NCI-H774 (cell line): ENCODE data around the gene MXRA7.
"Not testable (repeated sequence)": the region's sequence is repeated elsewhere in the genome, so short reads cannot be mapped to it uniquely, and the experiment has no call there.

Source experiments
- DNase-seq: peaks from one replicate; lab custom pipeline; 2025; lab: John Stamatoyannopoulos, UW

Gene MXRA7

GRCh38 chr17:76716146-76716838, 5.5 kb upstream of the MXRA7 start:
- no peak for DNase-seq

DNA sequence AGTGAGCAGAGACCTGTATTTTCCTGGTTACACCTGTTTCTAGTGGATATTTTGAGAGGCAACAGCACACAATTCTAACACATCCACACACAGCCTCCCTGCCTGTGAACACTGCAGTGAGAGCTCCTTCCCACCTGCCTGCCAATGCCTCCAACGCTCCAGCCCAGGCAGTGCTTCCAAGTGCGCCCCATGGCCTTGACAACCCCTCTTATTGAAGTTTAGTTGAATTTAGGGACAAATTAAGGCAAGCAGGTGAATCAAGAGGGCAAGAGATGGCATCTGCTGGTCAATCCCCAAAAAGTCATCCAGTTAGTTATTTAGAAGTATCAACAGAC, 4.7 kb upstream of the MXRA7 start:
- no peak for DNase-seq

DNA sequence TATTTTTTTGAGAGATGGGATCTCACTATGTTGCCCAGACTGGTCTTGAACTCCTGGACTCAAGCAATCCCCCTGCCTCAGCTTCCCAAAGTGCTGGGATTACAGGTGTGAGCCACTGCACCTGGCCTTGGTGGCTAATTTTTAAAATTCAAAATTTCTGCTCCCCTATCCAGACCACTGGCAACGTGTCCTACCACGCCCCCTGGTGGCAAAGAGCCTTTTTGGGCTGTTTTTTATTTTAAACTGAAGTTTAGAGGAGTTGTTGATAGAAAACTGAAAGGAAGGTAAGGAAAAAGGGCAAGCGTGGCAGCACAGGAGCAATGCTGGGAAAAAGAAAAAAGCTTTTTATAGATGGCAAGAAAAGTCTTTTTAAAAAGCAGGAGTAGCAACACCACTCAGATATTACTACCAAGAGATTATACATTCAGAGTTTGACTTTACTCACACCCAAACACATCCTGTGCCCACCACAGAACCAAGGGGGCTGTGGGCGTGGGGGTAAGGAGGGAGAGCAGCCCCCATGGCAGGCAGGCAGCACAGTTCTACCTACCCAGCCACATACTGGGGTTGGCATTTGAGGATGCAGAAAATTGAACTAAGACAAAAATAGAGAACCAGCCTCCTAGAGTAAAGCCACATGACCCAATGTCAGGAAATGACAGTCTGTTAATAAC, 4.2 kb upstream of the MXRA7 start:
- DNase-seq, result no peak

DNA sequence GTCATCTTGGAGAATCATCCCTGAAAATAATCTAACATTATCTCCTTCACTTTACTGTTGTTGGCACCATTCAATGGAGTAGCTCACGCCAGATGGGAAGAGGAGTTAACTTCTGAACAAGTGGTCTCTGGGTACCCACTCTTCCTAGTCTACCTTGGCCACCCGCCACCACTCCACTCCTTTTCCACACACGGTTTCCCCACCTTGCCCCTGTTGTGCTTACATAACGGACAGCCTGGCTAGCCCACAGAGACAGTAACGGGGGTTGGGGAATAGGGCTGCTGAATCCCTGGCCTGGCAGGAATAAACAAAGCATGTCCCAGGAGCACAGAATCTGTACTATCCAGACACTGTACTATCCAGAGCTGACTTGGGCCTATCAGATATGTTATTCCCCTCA, 3.6 kb upstream of the MXRA7 start:
- no peak for DNase-seq

DNA sequence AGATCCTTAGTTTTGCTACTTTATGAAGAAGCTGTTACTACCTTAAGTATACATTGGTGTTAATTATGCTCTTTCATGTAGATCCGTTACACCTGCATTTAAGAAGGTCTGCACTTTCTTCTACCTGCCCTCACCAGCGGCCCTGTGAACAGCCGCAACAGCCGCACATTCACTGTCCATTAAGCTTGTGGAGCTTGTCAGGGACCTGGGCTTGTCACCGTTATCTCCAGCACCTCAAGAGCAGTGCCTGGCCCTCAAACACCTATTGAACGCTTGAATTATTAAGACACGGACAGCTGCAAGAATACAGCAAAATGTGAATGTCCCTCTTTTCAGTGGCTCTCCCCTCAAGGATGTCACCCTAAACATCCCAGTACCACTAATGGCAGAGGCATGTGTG, 3.0 kb upstream of the MXRA7 start:
- DNase-seq, result no peak

GRCh38 chr17:76712321-76712720, 1.6 kb upstream of the MXRA7 start:
- not testable (repeated sequence) for DNase-seq

GRCh38 chr17:76709951-76710862, 558 bp downstream of the MXRA7 start:
- DNase-seq, result not testable (repeated sequence)

DNA sequence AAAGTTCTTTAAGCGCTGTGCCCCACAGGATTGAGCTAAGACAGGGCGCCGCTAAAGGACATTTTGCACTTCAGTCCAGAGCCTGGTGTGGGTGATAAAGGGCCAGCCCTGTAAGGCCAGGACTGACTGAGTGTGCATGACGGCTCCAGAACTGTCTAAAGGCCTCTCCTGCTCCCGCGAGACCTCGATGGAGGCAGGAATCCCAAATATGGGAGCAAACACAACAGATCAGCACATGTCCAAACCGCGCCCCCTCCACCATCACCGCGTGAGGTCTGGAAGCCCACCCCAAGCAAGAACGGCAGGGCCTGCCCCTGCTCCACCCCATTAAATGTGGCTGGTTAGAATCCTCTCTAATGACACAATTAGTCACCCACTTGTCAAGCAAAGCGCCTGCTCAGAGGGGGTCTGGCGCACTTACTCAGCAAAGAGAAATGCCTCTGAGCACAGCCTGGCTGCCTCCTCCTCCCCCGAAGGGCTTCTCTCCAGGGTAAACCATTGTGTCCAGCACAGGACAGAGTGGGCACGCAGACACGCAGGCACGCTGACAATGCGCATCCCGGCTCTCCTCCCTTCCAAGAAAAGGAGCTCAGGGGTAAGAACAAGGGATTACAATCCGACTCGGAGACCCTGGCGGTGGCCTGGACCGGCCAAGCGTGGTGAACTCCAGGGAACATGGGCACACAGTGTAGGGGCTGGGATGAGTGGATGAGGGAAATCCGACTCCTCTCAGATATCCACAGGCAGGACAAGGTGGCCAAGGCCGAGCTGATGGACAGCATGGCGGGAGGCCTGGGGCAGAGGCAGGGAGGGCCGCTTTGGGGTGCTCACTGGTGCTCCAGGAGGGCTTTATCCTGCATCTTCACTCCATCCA, 1.5 kb downstream of the MXRA7 start:
- DNase-seq, result no peak

- no peak for DNase-seq
Measured at GRCh38 chr17:76707985-76708807, 2.6 kb downstream of the MXRA7 start.

DNA sequence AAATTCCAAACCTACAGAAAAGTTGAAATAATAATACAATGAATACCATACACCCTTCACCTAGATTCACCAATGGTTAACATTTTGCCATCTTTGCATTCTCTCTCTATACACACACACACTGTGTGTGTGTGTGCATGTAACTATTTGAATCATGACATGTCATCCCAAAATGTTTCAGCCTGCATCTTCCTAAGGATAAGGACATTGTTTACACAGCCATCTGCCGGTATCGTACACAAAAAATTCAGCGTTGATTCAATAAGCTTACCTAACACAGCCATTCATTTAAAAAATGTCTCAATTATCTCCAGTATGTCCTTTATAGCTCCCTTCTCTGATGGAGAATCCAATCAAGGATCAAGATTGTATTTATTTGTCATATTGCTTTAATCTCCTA, 3.9 kb downstream of the MXRA7 start:
- no peak for DNase-seq

- no peak for DNase-seq
Measured at GRCh38 chr17:76704805-76705204, 6.0 kb downstream of the MXRA7 start.

- no peak for DNase-seq
Measured at GRCh38 chr17:76702941-76703637, 7.7 kb downstream of the MXRA7 start.

DNA sequence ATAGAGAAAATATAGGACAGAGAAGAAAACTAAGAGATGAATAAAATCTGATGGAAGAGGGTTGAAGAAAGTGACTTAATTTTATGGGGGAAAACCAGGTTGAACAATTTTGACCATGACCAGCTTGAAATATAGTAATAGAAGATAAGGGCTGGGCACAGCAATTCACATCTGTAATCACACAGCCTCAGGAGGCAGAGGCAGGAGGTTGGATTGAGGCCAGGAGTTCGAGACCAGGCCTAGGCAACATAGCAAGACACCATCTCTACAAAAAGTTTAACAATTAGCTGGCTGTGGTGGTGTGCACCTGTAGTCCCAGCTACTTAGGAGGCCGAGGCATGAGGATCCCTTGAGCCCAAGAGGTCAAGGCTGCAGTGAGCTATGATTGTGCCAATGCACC, 8.7 kb downstream of the MXRA7 start:
- DNase-seq, result no peak

GRCh38 chr17:76701471-76701967, 9.2 kb downstream of the MXRA7 start:
- no peak for DNase-seq

- DNase-seq, result peak; percentile 11
Measured at GRCh38 chr17:76700617-76701470, 9.9 kb downstream of the MXRA7 start.

DNA sequence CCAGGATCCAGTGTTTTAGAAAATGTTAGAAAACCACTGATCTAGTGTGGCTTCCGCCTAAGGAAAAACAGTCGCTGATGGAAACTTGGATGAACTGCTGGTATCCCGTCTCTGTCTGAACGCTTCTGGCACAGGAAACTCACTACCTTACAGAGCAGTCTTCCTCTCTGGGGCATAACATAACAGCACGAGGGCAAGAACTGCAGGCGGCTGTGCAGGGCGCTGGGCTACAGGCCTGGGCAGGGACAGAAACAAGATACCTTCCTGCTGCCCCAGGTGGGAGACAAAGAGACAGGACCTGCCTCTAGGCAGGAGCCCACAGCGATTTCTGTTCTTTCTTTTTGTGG, 10.5 kb downstream of the MXRA7 start:
- no peak for DNase-seq

DNA sequence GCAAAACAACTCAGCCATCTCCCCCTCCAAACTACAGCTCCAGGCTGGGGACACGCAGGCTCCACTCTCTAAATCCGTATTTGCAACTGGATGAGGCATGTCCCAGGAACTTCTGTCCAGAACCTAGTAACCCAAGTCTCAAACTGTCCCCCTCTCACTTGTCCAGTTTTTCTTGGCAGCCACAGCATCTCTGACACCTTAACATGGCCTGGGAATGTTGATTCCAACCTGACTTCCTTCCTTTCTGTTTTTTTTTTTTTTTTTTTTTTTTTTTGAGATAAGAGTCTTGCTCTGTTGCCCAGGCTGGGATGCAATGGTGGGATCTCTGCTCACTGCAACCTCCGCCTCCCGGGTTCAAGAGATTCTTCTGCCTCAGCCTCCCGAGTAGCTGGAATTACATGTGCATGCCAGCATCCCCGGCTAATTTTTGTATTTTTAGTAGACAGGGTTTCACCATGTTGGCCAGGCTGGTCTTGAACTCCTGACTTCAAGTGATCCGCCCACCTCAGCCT, 12.2 kb downstream of the MXRA7 start:
- not testable (repeated sequence) for DNase-seq

GRCh38 chr17:76697702-76698465, 12.9 kb downstream of the MXRA7 start:
- no peak for DNase-seq
